ENCODE measurements around the gene TTYH3. TPM values are rescaled to one million over a fixed set of nuclear protein-coding genes. Genes with fewer than 3 reads are reported as not detected.

The TTYH3 gene
- total and polyA plus RNA-seq, 2 of the 13 experiments (the other 11 are each of a cell fraction or from before 2014, with no cell fraction given): 26.3 to 50.0 TPM

- TF ChIP-seq ZNF558 (CRISPR knock-in tag; IDR thresholded peaks at IDR 0.05; ENCODE audit: borderline replicate concordance) (0 out of 2 replicates have a peak, but pooled peaks have one; percentile 29), ZFX (CRISPR knock-in tag; IDR thresholded peaks at IDR 0.05; ENCODE audit: low read depth) (peak; percentile 54; the same call in 1 of the 2 replicates), USF2 (IDR thresholded peaks at IDR 0.05; ENCODE audit: low read depth, low read length) (peak; percentile 29; the same call in 1 of the 2 replicates), USF2 (CRISPR knock-in tag; IDR thresholded peaks at IDR 0.05; ENCODE audit: borderline replicate concordance) (peak; percentile 80; the same call in 1 of the 2 replicates), SMAD1 (CRISPR knock-in tag; IDR thresholded peaks at IDR 0.05; ENCODE audit: borderline replicate concordance, low read depth) (0 out of 2 replicates have a peak, but pooled peaks have one; percentile 59), MYPOP (CRISPR knock-in tag; IDR thresholded peaks at IDR 0.05) (peak; percentile 81; the same call in 1 of the 2 replicates), TFDP2 (CRISPR knock-in tag; IDR thresholded peaks at IDR 0.05) (no peak), AGO2 (optimal IDR thresholded peaks at IDR 0.05; ENCODE audit: low read depth, low read length) (peak; percentile 86), MAZ (IDR thresholded peaks at IDR 0.05; ENCODE audit: borderline replicate concordance, low read depth, low read length) (no peak), MAZ (CRISPR knock-in tag; IDR thresholded peaks at IDR 0.05; ENCODE audit: low read depth) (0 out of 2 replicates have a peak, but pooled peaks have one; percentile 39), ATF7 (IDR thresholded peaks at IDR 0.05) (no peak), ATF7 (CRISPR knock-in tag; IDR thresholded peaks at IDR 0.05) (no peak), NFYC (CRISPR knock-in tag; IDR thresholded peaks at IDR 0.05) (no peak), MED8 (CRISPR knock-in tag; IDR thresholded peaks at IDR 0.05; ENCODE audit: insufficient replicate concordance) (peak; percentile 16), ELF3 (CRISPR knock-in tag; IDR thresholded peaks at IDR 0.05) (0 out of 2 replicates have a peak, but pooled peaks have one; percentile 26), KLF16 (CRISPR knock-in tag; IDR thresholded peaks at IDR 0.05) (peak in 1 of 2 experiments; percentile 58; a peak in 1 of 4 replicates), ZNF883 (CRISPR knock-in tag; IDR thresholded peaks at IDR 0.05; ENCODE audit: not compliant biosample characterization) (peak; percentile 75), ZBTB34 (CRISPR knock-in tag; IDR thresholded peaks at IDR 0.05) (no peak), PRDM4 (CRISPR knock-in tag; IDR thresholded peaks at IDR 0.05; ENCODE audit: borderline replicate concordance) (0 out of 2 replicates have a peak, but pooled peaks have one; percentile 45), CBX5 (CRISPR knock-in tag; IDR thresholded peaks at IDR 0.05; ENCODE audit: borderline replicate concordance) (peak; percentile 82; the same call in 1 of the 2 replicates)
Observed at GRCh38 chr7:2709553-2710285, 77.9 kb downstream of the TTYH3 start (continued).

Measured in HepG2 (cell line).